ENCODE data around the gene CCDC85B.

- no peak for TF ChIP-seq CTCF (IDR thresholded peaks at IDR 0.05)
- TF ChIP-seq ZBTB43 (CRISPR knock-in tag; IDR thresholded peaks at IDR 0.05): no peak
- TF ChIP-seq MAX (CRISPR knock-in tag; IDR thresholded peaks at IDR 0.05): no peak
- no peak for TF ChIP-seq KAT7 (CRISPR knock-in tag; IDR thresholded peaks at IDR 0.05; ENCODE audit: borderline replicate concordance)
- no peak for TF ChIP-seq NFE2L1 (CRISPR knock-in tag; IDR thresholded peaks at IDR 0.05)
- no peak for TF ChIP-seq FOXK1 (CRISPR knock-in tag; IDR thresholded peaks at IDR 0.05)
- TF ChIP-seq HMGXB4 (CRISPR knock-in tag; IDR thresholded peaks at IDR 0.05): no peak
- no peak for TF ChIP-seq STAT6 (CRISPR knock-in tag; conservative IDR thresholded peaks at IDR 0.05; ENCODE audit: low read depth)
- TF ChIP-seq NR2C2 (CRISPR knock-in tag; IDR thresholded peaks at IDR 0.05): no peak
- TF ChIP-seq ZBTB21 (CRISPR knock-in tag; IDR thresholded peaks at IDR 0.05; ENCODE audit: borderline replicate concordance): no peak
Measured at GRCh38 chr11:65894034-65894591, 3.6 kb downstream of the CCDC85B start.
